ENCODE data around the gene SURF2. TPM values are rescaled to one million over a fixed set of nuclear protein-coding genes. Genes with fewer than 3 reads are reported as not detected.
A peak's percentile ranks its signal among the peaks of the same experiment; 100 is the strongest.

SURF2 gene
- polyA plus RNA-seq, 3 donors: 23.1 to 28.2 (median 26.4) TPM

DNA sequence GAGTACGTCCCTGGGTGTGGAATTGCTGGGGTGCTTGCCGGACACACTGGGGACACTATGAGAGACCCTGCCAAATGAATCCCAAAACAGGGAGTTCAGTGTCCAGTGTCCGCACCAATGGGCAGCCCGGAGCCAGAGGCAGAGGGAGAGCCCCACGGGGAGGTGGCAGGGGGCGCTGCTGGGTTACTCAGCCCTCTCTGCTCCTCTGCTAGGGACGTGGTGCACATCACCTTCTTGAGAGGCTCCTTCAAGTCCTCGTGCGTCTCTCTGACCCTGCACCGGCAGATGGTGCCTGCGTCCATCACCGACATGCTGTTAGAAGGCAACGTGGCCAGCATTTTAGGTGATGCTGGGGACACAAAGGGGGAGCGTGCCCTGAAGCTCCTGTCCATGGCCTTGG lies 40.6 kb downstream of the SURF2 start:
- DNase-seq: no peak

DNA sequence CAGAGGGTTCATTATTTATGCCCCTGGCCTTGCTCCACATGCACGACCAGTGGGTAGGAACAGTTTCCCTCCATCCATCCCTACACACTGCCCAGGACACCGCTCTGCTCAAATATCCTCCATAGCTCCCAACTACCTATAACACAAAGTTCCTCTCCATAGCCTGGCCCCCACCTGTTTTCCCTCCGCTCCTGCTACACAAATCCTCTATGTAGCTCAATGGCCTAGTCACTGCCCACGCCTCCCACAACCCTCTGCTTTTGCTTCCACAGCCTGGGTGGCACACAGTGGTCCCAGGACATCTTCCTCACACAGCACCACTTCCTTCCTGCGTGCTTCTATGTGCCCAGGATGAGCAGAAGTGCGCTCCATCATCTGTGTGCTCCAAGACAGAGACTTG lies 41.0 kb downstream of the SURF2 start:
- DNase-seq: no peak

DNA sequence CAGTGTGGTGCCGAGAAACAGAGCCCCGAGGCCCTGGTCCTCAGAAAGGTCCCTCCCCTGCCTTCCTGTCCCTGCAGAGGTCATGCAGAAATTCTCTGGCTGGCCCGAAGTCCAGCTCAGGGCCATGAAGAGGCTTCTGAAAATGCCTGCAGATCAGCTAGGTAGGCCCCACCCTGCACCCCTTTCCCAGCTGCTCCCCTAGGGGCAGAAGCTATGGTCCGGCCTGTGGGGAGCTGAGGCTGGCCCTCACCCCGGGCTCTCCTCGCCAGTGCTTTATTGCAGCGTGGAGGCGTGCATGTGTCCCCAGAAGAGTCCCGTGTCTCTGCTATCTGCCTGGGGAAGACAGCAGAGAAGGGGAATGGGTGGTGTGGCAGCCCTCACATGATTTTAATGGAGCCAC lies 41.5 kb downstream of the SURF2 start:
- DNase-seq: no peak

DNA sequence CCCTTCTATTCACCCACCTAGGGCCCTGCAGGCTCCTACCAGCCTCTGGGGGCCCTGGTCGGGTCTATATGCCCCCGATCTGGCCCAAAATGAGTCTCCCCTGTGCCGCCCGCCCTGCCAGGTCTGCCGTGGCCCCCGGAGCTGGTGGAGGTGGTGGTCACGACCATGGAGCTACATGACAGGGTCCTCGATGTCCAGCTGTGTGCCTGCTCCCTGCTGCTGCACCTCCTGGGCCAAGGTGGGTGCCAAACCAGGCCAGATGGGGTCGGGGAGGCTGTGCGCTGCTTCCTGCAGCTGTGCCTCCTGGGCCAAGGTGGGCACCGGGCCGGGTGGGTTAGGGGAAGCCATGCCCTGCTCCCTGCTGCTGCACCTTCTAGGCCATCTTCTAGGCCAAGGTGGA lies 43.9 kb downstream of the SURF2 start:
- no peak for DNase-seq

DNA sequence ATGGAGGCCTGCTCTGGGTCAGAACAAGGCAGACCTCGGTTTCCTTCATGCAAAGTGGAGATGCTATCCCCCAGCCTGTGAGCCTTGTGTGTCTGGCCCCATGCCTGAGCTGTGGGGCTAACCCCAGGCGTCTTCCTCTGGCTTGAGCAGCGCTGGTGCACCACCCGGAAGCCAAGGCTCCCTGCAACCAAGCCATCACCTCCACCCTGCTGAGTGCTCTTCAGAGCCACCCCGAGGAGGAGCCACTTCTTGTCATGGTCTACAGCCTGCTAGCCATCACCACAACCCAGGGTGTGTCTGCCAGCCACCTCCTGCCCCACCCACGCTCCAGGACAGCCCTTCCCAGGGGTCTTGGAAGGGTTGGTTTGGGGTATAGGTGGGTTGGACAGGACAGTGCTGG lies 45.2 kb downstream of the SURF2 start:
- DNase-seq: no peak

DNA sequence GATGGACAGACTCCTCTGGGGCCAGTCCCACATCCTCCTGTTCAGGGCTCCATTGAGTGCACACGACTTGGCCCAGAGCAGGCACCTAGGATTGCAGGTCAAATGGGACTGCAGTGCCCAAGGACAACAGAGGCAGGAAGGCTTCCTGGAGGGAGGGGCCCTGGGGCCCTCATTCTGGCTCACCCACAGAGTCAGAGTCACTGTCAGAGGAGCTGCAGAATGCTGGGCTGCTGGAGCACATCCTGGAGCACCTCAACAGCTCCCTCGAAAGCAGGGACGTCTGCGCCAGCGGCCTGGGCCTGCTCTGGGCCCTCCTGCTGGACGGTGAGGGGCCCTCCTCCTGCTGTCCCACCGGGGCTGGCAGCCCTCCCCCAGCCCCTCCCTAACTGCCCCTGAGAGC lies 46.3 kb downstream of the SURF2 start:
- DNase-seq: no peak

DNA sequence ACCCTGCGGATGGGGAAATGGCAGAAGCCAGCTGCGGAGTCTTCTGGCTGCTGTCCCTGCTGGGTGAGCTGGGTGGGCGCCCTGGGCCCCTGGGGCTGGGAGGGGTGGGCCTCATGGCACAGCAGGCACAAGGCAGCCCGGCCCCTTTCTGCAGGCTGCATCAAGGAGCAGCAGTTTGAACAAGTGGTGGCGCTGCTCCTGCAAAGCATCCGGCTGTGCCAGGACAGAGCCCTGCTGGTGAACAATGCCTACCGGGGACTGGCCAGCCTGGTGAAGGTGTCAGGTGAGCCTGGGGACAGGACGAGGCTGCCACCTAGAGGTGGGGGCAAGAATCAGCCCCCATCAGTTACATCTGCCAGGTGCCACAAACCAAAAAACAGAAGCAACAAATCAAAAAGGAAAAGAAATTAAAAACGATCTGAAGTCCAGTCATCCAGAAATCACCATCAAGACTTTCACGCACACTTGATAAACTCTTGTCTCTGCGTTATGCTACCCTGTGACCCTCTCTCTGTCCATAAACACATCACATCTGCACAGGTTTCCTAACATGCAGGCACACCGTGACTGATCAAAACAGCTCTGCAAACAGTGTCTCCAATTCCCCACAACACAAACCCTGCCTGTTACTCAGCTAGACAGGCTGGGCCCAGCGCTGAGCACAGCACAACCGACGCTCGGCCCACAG lies 47.6 kb downstream of the SURF2 start:
- no peak for DNase-seq

DNA sequence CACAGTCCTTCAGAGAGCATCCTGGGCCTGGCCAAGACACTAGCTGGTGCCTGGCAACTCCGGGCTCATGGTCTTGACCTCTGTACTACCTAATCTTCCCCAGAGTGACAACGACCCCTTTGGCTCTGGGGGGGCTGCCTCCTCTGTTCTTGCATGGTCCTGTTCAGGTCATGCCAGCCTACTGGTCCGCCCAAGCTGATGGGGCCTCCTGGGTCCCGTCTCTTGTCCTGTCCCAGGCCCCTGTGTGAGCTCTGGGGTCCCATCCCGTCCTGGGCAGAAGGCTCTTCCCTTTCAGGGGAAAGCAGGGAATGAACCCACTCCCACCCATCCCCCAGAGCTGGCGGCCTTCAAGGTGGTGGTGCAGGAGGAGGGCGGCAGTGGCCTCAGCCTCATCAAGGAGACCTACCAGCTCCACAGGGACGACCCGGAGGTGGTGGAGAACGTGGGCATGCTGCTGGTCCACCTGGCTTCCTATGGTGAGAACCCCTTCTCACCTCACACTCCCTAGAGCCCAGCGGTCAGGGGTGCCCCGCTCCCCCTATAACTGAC lies 48.2 kb downstream of the SURF2 start:
- no peak for DNase-seq

DNA sequence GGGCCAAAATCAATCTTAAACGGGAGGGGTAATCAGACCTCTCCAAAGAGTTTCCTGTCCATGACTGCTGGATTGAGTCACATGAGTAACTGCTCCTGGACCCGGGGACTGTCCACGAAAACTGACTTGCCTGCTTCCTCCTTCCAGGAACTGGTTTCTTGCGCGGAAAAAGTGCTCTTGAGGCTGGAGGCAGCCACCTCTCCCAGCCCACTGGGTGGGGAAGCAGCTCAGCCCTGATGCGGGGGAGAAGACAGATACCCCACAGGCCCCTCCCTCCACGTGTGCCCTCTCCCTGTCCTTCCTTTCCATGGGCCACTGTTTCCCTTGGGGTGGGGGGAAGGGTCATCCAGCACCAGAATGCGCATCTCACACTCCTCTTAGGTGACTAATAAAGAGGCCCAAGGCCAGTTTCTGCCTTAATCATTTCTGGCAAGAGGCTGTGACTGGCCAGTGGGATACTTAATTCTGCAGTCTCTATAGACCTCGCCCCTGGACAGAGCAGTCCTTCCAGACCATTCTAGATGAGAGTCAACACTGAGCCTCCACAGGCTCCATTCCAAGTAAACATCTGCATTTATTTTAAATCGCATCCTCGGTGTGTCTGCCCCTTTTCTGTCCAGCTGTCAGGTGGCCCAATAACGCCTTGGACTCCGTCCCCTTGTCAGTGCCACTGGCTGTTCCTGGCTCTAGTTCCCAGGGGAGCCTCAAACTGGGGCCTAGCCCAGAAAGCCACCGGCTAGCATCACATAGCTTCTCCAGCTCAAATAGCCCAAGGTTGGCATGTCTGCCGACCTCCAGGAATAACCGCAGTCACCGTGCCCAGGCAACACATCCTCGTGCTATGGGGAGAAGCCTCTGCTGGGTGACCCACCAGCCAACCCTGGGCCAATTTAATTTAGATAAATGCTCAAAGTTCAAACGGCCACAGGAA lies 49.4 kb downstream of the SURF2 start:
- no peak for DNase-seq

DNA sequence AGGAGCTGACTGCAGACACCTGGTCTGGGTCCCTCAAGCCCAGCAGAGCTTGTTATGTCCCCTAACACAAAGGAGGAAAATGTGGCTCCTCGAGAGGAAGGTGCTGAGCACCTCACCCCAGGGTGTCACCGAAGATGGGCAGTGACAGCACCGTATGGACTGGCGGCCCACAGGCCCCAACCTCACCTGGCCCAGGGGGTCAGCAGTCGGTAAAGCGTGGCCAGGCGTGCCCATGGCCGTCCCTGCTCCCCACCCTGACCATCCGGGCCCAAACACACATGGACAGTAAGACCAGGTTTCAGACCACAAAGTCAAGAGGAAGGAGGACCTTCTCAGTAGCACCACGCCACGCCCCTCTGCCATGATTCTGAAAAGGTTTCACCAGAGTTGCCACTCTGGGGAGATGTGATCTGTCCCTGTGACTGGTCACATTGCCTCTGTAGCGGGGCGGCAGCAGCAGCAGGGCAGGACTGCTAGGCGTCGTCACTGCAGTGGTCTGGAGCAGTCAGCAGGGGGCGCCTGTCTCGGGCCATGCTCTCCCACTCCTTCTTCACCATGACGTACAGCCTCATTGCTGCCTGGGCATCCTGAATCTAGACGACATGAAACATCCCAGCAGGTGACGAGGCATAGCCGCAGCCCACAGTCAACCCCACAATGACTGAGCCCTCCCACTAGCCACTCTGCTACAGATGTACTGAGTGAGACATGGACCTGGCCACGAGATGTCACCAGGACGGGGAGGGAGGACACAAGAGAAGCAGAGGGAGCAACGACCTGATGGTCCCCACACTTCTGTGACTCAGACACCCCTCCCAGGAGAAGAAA lies 50.3 kb downstream of the SURF2 start:
- peak; percentile 61 for DNase-seq

DNA sequence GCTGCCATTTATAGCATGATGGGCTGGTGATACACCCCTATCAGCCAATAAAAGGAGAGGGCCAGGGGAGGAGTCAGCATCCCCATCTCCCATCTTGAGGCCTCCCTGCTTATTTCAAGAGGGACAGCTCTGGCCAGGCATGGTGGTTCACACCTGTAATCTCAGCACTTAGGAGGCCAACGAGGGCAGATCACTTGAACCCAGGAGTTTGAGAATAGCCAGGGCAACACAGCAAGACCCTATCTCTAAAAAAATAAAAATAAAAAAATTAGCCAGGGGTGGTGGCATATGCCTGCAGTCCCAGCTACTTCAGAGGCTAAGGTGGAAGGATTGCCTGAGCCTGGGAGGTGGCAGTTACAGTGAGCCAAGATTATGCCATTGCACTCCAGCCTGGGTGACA lies 51.7 kb downstream of the SURF2 start:
- no peak for DNase-seq

Other genes starting within 250 kb of the SURF2 start
- gene RALGDS, start 235.3 kb upstream of the SURF2 start, polyA plus RNA-seq (ENCODE audit: insufficient read length in 3 of 3): 10 to 100 TPM; 40.4 to 42.7 (median 41.5) TPM
- 1 to 10 TPM; 1.9 to 3.1 (median 3.0) TPM for gene GBGT1, start 192.6 kb upstream of the SURF2 start, polyA plus RNA-seq (ENCODE audit: insufficient read length in 3 of 3)
- gene OBP2B, start 147.3 kb upstream of the SURF2 start, polyA plus RNA-seq (ENCODE audit: insufficient read length in 3 of 3): under 1 TPM; 0.14 to 0.41 (median 0.32) TPM
- 10 to 100 TPM; 15.3 to 19.2 (median 17.6) TPM for gene ABO, start 81.3 kb upstream of the SURF2 start, polyA plus RNA-seq (ENCODE audit: insufficient read length in 3 of 3)
- gene SURF6, start 20.4 kb upstream of the SURF2 start, polyA plus RNA-seq (ENCODE audit: insufficient read length in 3 of 3): 10 to 100 TPM; 29.2 to 35.6 (median 31.7) TPM
- 10 to 100 TPM; 31.8 to 33.4 (median 32.6) TPM for gene MED22, start 8.4 kb upstream of the SURF2 start, polyA plus RNA-seq (ENCODE audit: insufficient read length in 3 of 3)
- gene RPL7A, start 8.3 kb upstream of the SURF2 start, polyA plus RNA-seq (ENCODE audit: insufficient read length in 3 of 3): 1,000 to 10,000 TPM; 2,345 to 2,776 (median 2,509) TPM
- gene SURF1, start 63 bp upstream of the SURF2 start, polyA plus RNA-seq (ENCODE audit: insufficient read length in 3 of 3): 10 to 100 TPM; 41.0 to 51.9 (median 44.9) TPM
- 100 to 1,000 TPM; 163 to 184 (median 172) TPM for gene SURF4, start 19.5 kb downstream of the SURF2 start, polyA plus RNA-seq (ENCODE audit: insufficient read length in 3 of 3)
- gene STKLD1, start 19.8 kb downstream of the SURF2 start, polyA plus RNA-seq (ENCODE audit: insufficient read length in 3 of 3): 1 to 10 TPM; 3.9 to 5.3 (median 4.6) TPM
- 10 to 100 TPM; 29.1 to 32.3 (median 31.6) TPM for gene REXO4, start 61.5 kb downstream of the SURF2 start, polyA plus RNA-seq (ENCODE audit: insufficient read length in 3 of 3)
- gene ADAMTS13, start 65.8 kb downstream of the SURF2 start, polyA plus RNA-seq (ENCODE audit: insufficient read length in 3 of 3): 10 to 100 TPM; 10.5 to 14.1 (median 13.8) TPM
- gene CACFD1, start 103.4 kb downstream of the SURF2 start, polyA plus RNA-seq (ENCODE audit: insufficient read length in 3 of 3): 10 to 100 TPM; 36.5 to 41.9 (median 38.4) TPM
- 1 to 10 TPM; 1.4 to 2.0 (median 1.8) TPM for gene SLC2A6, start 122.5 kb downstream of the SURF2 start, polyA plus RNA-seq (ENCODE audit: insufficient read length in 3 of 3)
- gene MYMK, start 168.4 kb downstream of the SURF2 start, polyA plus RNA-seq (ENCODE audit: insufficient read length in 3 of 3): not detected
- gene ADAMTSL2, start 178.2 kb downstream of the SURF2 start, polyA plus RNA-seq (ENCODE audit: insufficient read length in 3 of 3): 1 to 10 TPM; 1.5 to 1.9 (median 1.6) TPM